Lower leg skin (tissue), 3 donors: ENCODE data around the gene GSTA3.

Experiments
- CTCF ChIP-seq, 3 donors: fragments of 450-650 bp; IDR thresholded peaks; one replicate each; pipeline ENCODE4 v1.5.1; 2016; ENCODE audit warnings: antibody characterized with exemption in 3 of 3, mild to moderate bottlenecking in 3 of 3, moderate library complexity in 2 of 3
- POLR2A ChIP-seq, 2 donors: fragments of 450-650 bp; IDR thresholded peaks; one replicate each; pipeline ENCODE4 v1.6.1; 2016 to 2017; ENCODE audit warnings: antibody characterized with exemption in 2 of 2, mild to moderate bottlenecking in 1 of 2, moderate library complexity in 1 of 2

- no peak for TF ChIP-seq CTCF (IDR thresholded peaks at IDR 0.05)
- no peak for TF ChIP-seq POLR2A (IDR thresholded peaks at IDR 0.05)
Measured at GRCh38 chr6:52925042-52925441, 15.5 kb upstream of the GSTA3 start.
